Loucy (cell line): ENCODE results near the gene MTNR1B.

Source experiments
- H2AFZ ChIP-seq: fragments of 200-600 bp; sonication (generic); 2 replicates; pipeline ENCODE4 v1.6.0; 2016; ENCODE audit warnings: antibody characterized with exemption, mild to moderate bottlenecking, low read length, moderate library complexity
- H3F3A ChIP-seq: fragments of 200-600 bp; 2 replicates; pipeline ENCODE4 v1.6.0; 2016; ENCODE audit warnings: antibody characterized with exemption, low read depth, mild to moderate bottlenecking
- H3K27me3 ChIP-seq: fragments of 200-600 bp; sonication (generic); 2 replicates; pipeline ENCODE4 v1.6.1; 2014; ENCODE audit warnings: low read length, mild to moderate bottlenecking; ENCODE audit not compliant: insufficient read depth, poor library complexity, severe bottlenecking
- H3K36me3 ChIP-seq: fragments of 200-600 bp; sonication (generic); 2 replicates; pipeline ENCODE4 v1.6.1; 2016; ENCODE audit warnings: low read length; ENCODE audit not compliant: insufficient read depth
- H3K4me1 ChIP-seq: fragments of 200-600 bp; sonication (generic); 2 replicates; pipeline ENCODE4 v1.5.1; 2014; ENCODE audit warnings: low read length, mild to moderate bottlenecking; ENCODE audit not compliant: insufficient read depth, poor library complexity, severe bottlenecking
- H3K4me2 ChIP-seq: fragments of 200-600 bp; sonication (generic); 2 replicates; pipeline ENCODE4 v1.6.0; 2014; ENCODE audit warnings: antibody characterized with exemption, low read length, low read depth, mild to moderate bottlenecking; ENCODE audit not compliant: poor library complexity, severe bottlenecking
- H3K4me3 ChIP-seq: fragments of 200-600 bp; sonication (generic); 2 replicates; pipeline ENCODE4 v1.5.1; 2014; ENCODE audit warnings: low read length, mild to moderate bottlenecking, mixed read lengths; ENCODE audit not compliant: poor library complexity, severe bottlenecking
- H3K79me2 ChIP-seq: fragments of 200-600 bp; sonication (generic); 2 replicates; pipeline ENCODE4 v1.6.1; 2014; ENCODE audit warnings: low read length; ENCODE audit not compliant: insufficient read depth
- H3K9ac ChIP-seq: fragments of 200-600 bp; sonication (generic); 2 replicates; pipeline ENCODE4 v1.6.0; 2014; ENCODE audit warnings: mild to moderate bottlenecking, low read depth, low read length, moderate library complexity; ENCODE audit not compliant: poor library complexity, severe bottlenecking
- H3K9me2 ChIP-seq: fragments of 200-600 bp; sonication (generic); replicated peaks from 2 replicates; pipeline ENCODE4 v1.6.1; 2016; ENCODE audit warnings: low read depth, low read length, mixed read lengths
- H3K9me3 ChIP-seq: fragments of 200-600 bp; sonication (generic); 2 replicates; pipeline ENCODE4 v1.6.1; 2014; ENCODE audit warnings: mild to moderate bottlenecking, antibody characterized with exemption, low read length, low read depth; ENCODE audit not compliant: insufficient read depth
- H4K20me1 ChIP-seq: fragments of 200-600 bp; sonication (generic); 2 replicates; pipeline ENCODE4 v1.6.0; 2014; ENCODE audit warnings: antibody characterized with exemption, low read length, mild to moderate bottlenecking; ENCODE audit not compliant: insufficient read depth, poor library complexity, severe bottlenecking
- EZH2phosphoT487 ChIP-seq: fragments of 200-600 bp; IDR thresholded peaks from 2 replicates; pipeline ENCODE4 v1.6.1; 2018; ENCODE audit warnings: antibody characterized with exemption, mild to moderate bottlenecking, moderate library complexity, borderline replicate concordance
- TF ChIP-seq, protein P1 (sequence below): fragments of 200-600 bp; sonication (generic); conservative IDR thresholded peaks from 2 replicates; pipeline ENCODE4 v1.5.1; 2014; ENCODE audit warnings: mild to moderate bottlenecking, antibody characterized with exemption, low read length

Gene MTNR1B

DNA sequence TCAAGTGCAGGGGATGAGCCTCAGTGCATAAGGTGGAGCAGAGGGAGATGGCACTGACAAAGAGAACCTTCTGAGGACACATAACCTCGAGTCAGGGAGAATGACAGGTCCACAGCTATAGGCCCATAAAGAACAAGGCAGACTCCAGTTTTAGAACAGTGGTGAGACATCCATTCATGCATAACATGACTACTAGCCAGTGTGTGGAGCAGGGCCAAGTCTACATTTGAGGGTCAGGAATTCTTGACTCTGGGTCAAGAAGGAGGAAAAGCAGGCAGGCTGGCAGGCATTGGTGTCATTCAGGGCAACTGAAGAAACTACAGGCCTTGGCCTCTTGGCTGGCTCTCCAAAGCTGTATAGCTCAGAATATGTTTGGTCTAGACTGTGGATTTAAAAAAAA lies 54.9 kb downstream of the MTNR1B start:
- H3F3A ChIP-seq: no peaks in the 10 kb centered on the region
- no peaks in the 10 kb centered on the region for H3K36me3 ChIP-seq
- no peaks in the 10 kb centered on the region for H3K9me2 ChIP-seq
- no peak overlapping the region for H2AFZ ChIP-seq
- no peaks in the 10 kb centered on the region for H4K20me1 ChIP-seq
- H3K4me3 ChIP-seq: no peak overlapping the region
- no peaks in the 10 kb centered on the region for H3K79me2 ChIP-seq
- no peak overlapping the region for H3K4me2 ChIP-seq
- no peak overlapping the region for H3K9ac ChIP-seq
- H3K9me3 ChIP-seq: no peaks in the 10 kb centered on the region
- TF ChIP-seq, protein P1, sequence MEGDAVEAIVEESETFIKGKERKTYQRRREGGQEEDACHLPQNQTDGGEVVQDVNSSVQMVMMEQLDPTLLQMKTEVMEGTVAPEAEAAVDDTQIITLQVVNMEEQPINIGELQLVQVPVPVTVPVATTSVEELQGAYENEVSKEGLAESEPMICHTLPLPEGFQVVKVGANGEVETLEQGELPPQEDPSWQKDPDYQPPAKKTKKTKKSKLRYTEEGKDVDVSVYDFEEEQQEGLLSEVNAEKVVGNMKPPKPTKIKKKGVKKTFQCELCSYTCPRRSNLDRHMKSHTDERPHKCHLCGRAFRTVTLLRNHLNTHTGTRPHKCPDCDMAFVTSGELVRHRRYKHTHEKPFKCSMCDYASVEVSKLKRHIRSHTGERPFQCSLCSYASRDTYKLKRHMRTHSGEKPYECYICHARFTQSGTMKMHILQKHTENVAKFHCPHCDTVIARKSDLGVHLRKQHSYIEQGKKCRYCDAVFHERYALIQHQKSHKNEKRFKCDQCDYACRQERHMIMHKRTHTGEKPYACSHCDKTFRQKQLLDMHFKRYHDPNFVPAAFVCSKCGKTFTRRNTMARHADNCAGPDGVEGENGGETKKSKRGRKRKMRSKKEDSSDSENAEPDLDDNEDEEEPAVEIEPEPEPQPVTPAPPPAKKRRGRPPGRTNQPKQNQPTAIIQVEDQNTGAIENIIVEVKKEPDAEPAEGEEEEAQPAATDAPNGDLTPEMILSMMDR: no peak
- no peak for TF ChIP-seq EZH2phosphoT487
- H3K27me3 ChIP-seq: no peaks in the 10 kb centered on the region
- H3K4me1 ChIP-seq: no peaks in the 10 kb centered on the region

DNA sequence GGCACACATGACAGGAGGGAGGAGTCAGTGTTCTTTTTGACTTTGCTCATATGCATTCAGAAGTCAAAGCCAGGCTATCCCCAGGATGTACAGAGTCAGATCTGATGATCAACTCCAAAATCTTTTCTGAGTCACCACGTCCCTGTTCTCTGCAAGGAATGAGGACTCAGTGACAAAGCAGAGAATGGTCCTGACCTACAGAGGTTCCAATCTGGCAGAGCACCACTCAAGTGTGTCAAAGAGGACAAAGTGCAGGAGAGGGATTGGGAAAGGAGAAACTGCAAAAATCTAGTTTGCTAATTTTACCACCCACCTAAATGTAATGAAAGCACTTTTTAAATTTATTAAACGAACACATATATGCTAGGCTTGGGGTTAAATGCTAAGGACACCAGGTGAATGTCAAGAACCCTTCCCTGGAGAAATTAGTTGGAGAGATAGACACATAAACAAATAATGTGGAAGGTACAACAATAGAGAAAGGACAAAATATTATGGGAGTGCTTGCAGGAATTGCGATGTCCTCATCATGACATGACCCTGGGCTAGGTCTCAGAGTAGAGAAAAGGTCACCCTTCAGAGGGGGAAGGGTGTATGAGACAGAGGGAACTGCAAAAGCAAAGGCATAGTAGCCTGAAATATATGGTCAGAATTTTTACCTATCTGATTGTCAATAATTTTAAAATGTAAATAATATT lies 56.3 kb downstream of the MTNR1B start:
- TF ChIP-seq, protein P1: no peak
- no peak for TF ChIP-seq EZH2phosphoT487
- H2AFZ ChIP-seq: no peak overlapping the region
- H3K4me1 ChIP-seq: no peaks in the 10 kb centered on the region
- H4K20me1 ChIP-seq: no peaks in the 10 kb centered on the region
- no peaks in the 10 kb centered on the region for H3K9me3 ChIP-seq
- H3F3A ChIP-seq: no peaks in the 10 kb centered on the region
- H3K4me2 ChIP-seq: no peak overlapping the region
- no peaks in the 10 kb centered on the region for H3K79me2 ChIP-seq
- no peaks in the 10 kb centered on the region for H3K27me3 ChIP-seq
- H3K9ac ChIP-seq: no peak overlapping the region
- no peaks in the 10 kb centered on the region for H3K36me3 ChIP-seq
- no peaks in the 10 kb centered on the region for H3K9me2 ChIP-seq
- H3K4me3 ChIP-seq: no peak overlapping the region

DNA sequence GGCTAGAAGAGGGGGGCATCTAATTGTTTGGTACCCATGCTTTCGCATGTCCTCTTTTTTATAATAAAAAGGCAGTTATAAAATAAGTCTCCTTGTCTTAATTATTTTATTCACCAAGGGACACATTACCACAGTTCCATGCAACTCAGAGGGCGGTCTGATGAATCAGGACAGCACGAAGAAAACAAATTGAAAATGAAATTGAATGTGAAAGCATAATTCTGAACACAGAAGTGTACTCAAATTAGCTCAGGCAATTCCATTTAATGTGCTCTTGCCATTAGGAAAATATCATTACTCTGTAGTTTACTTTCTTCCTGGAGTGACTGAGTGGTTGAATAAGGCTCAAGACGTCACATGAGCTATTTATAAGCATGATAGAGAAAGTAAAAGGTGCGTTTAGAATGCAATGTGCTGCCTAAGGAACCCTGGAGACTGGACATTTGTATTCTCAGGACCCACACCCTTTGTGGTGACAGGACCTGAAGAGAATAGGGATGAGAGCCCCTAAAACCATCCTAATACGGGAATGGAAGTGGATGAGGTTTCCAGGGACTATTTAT lies 59.6 kb downstream of the MTNR1B start:
- Histone ChIP-seq H3K36me3 (no peaks in the 10 kb centered on the region), H3K9ac (no peak overlapping the region), H3K27me3 (no peaks in the 10 kb centered on the region), H3F3A (no peaks in the 10 kb centered on the region), H3K4me3 (no peak overlapping the region), H3K79me2 (no peaks in the 10 kb centered on the region), H3K4me2 (no peak overlapping the region), H3K4me1 (no peaks in the 10 kb centered on the region), H4K20me1 (no peaks in the 10 kb centered on the region), H3K9me3 (no peaks in the 10 kb centered on the region), H2AFZ (no peak overlapping the region), H3K9me2 (no peaks in the 10 kb centered on the region)
- no peak for TF ChIP-seq EZH2phosphoT487
- TF ChIP-seq, protein P1: no peak
